PFSK-1 (cell line): ENCODE measurements around the gene OLIG1.

Source experiments
- FOXP2 ChIP-seq: optimal IDR thresholded peaks from 2 replicates; pipeline ENCODE3; 2011; ENCODE audit warnings: borderline replicate concordance, control low read depth, inconsistent platforms; ENCODE audit not compliant: insufficient read depth; ENCODE audit errors: extremely low read length, extremely low read depth
- POLR2AphosphoS5 ChIP-seq: IDR thresholded peaks from 2 replicates; pipeline ENCODE4 v1.6.1; 2012; ENCODE audit warnings: low read depth, mild to moderate bottlenecking, control low read depth, low read length, moderate library complexity
- REST ChIP-seq, 2 experiments: IDR thresholded peaks; 2 replicates each; pipeline versions ENCODE4 v1.6.1 to v1.8.0; 2011 to 2012; ENCODE audit warnings: low read depth in 2 of 2, low read length in 2 of 2, control low read depth in 1 of 2, inconsistent platforms in 1 of 2, mild to moderate bottlenecking in 1 of 2, moderate library complexity in 1 of 2; ENCODE audit not compliant: insufficient read depth in 1 of 2
- SIN3A ChIP-seq: IDR thresholded peaks from 2 replicates; pipeline ENCODE4 v1.6.1; 2012; ENCODE audit warnings: mild to moderate bottlenecking, low read length, moderate library complexity, borderline replicate concordance; ENCODE audit not compliant: insufficient read depth
- TAF1 ChIP-seq: IDR thresholded peaks from 2 replicates; pipeline ENCODE4 v1.6.1; 2012; ENCODE audit warnings: low read length, control low read depth, borderline replicate concordance; ENCODE audit not compliant: insufficient read depth

The OLIG1 gene

GRCh38 chr21:33075596-33076195, 5.8 kb downstream of the OLIG1 start:
- TF ChIP-seq FOXP2, result no peak
- TF ChIP-seq TAF1, result no peak
- TF ChIP-seq SIN3A, result no peak
- no peak for TF ChIP-seq REST (IDR thresholded peaks at IDR 0.05; ENCODE audit: insufficient read depth in 1 of 2, low read depth in 2 of 2, low read length in 2 of 2)
- no peak for TF ChIP-seq POLR2AphosphoS5

GRCh38 chr21:33076600-33077329, 6.8 kb downstream of the OLIG1 start:
- TF ChIP-seq FOXP2 (no peak), POLR2AphosphoS5 (no peak), TAF1 (no peak), REST (IDR thresholded peaks at IDR 0.05; ENCODE audit: insufficient read depth in 1 of 2, low read depth in 2 of 2, low read length in 2 of 2) (no peak), SIN3A (no peak)

GRCh38 chr21:33078907-33079582, 9.1 kb downstream of the OLIG1 start:
- TF ChIP-seq FOXP2 (no peak), POLR2AphosphoS5 (no peak), SIN3A (no peak), REST (IDR thresholded peaks at IDR 0.05; ENCODE audit: insufficient read depth in 1 of 2, low read depth in 2 of 2, low read length in 2 of 2) (no peak), TAF1 (no peak)

DNA sequence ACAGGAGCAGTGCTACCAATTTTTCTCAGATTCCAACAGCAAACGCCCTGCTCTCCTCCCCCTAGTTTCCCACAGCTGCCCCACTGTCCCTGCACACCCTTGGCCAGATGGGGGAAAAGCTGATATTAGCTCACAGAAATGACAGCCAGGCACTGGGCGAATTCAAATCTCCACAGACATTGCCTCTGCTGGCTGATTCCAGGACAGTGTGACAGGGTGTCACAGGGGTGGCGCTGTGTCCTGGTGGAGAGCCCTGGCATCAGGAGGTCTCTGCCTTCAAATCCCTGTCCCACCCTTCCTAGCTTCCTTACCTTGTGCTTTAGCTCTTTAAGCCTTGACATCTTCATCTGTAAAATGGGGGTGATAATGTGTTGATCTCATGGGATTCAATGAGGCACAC, 10.4 kb downstream of the OLIG1 start:
- TF ChIP-seq TAF1 (no peak), SIN3A (no peak), FOXP2 (no peak), POLR2AphosphoS5 (no peak), REST (IDR thresholded peaks at IDR 0.05; ENCODE audit: insufficient read depth in 1 of 2, low read depth in 2 of 2, low read length in 2 of 2) (no peak)

DNA sequence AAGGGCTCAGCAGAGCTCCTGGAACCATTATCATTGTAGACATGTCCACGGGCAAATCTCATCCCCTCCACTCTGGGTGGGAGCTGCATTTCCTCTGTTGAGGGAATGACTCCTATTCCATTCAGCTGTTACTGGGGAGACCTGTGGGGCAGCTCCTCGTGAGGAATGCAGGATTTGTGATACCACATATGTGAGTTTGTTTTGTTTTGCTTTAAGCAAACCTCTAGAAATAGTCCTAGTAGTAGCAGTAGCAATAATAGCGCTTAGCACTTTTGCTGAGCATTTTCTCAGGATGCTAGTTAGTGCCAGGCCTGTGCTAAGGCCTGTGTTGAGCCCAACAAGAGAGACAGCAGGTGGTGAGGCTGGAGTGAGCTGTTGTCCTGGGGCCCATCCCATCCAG, 10.8 kb downstream of the OLIG1 start:
- TF ChIP-seq POLR2AphosphoS5, result no peak
- TF ChIP-seq REST (IDR thresholded peaks at IDR 0.05; ENCODE audit: insufficient read depth in 1 of 2, low read depth in 2 of 2, low read length in 2 of 2), result no peak
- TF ChIP-seq FOXP2, result no peak
- TF ChIP-seq SIN3A, result no peak
- no peak for TF ChIP-seq TAF1
